Endodermal cell (in vitro differentiated cells): Measurements from ENCODE around the gene DIO1. TPM values are rescaled to one million over a fixed set of nuclear protein-coding genes. Genes with fewer than 3 reads are reported as not detected.

Experiments
- DNase-seq: peaks from one replicate; pipeline ENCODE4 v3.0.0-alpha.2; 2017
- H3K27ac ChIP-seq: 2 replicates; pipeline ENCODE4 v1.5.1; 2013; ENCODE audit warnings: mild to moderate bottlenecking, low read depth, low read length, moderate library complexity
- H3K27me3 ChIP-seq: 2 replicates; pipeline ENCODE4 v1.6.1; 2013; ENCODE audit warnings: mild to moderate bottlenecking, low read length, moderate library complexity; ENCODE audit not compliant: insufficient read depth, control insufficient read depth, poor library complexity, severe bottlenecking
- H3K36me3 ChIP-seq: 2 replicates; pipeline ENCODE4 v1.7.0; 2013; ENCODE audit warnings: mild to moderate bottlenecking, low read length, moderate library complexity; ENCODE audit not compliant: control insufficient read depth, insufficient read depth
- H3K4me1 ChIP-seq: one replicate; pipeline ENCODE4 v1.7.0; 2013; ENCODE audit warnings: low read length; ENCODE audit not compliant: control insufficient read depth, insufficient read depth
- H3K4me3 ChIP-seq: 2 replicates; pipeline ENCODE4 v1.5.1; 2013; ENCODE audit warnings: mild to moderate bottlenecking, low read length, moderate library complexity
- H3K9ac ChIP-seq: 2 replicates; pipeline ENCODE4 v1.6.1; 2013; ENCODE audit warnings: mild to moderate bottlenecking, low read length, moderate library complexity; ENCODE audit not compliant: poor library complexity, severe bottlenecking; ENCODE audit errors: extremely low read depth
- H3K9me3 ChIP-seq: 2 replicates; pipeline ENCODE4 v1.6.1; 2013; ENCODE audit warnings: mild to moderate bottlenecking, low read length, moderate library complexity; ENCODE audit not compliant: control insufficient read depth
- H3K27ac Mint-ChIP-seq: 2 replicates; pipeline ENCODE4 v1.8.0; 2020; ENCODE audit warnings: mixed read lengths
- H3K27me3 Mint-ChIP-seq: 2 replicates; pipeline ENCODE4 v1.8.0; 2021; ENCODE audit warnings: mild to moderate bottlenecking, mixed read lengths; ENCODE audit not compliant: insufficient read depth
- H3K36me3 Mint-ChIP-seq: 2 replicates; pipeline ENCODE4 v1.8.0; 2020; ENCODE audit warnings: low read depth, mixed read lengths
- H3K4me1 Mint-ChIP-seq: 2 replicates; pipeline ENCODE4 v1.8.0; 2020; ENCODE audit warnings: mixed read lengths
- H3K4me3 Mint-ChIP-seq: 2 replicates; pipeline ENCODE4 v1.8.0; 2020; ENCODE audit warnings: mild to moderate bottlenecking, moderate library complexity, mixed read lengths
- H3K9me3 Mint-ChIP-seq: 2 replicates; pipeline ENCODE4 v1.8.0; 2020; ENCODE audit warnings: mild to moderate bottlenecking, mixed read lengths
- WGBS, 2 experiments: methylation state at CpG; one replicate each; pipeline versions ENCODE4 v1.1.5 to v1.1.7; 2013; ENCODE audit warnings: missing lambda C conversion rate in 2 of 2, mixed read lengths in 1 of 2; ENCODE audit not compliant: insufficient coverage in 1 of 2, insufficient read length in 1 of 2; 5-methylcytosine and 5-hydroxymethylcytosine counted together
- total RNA-seq, 2 donors: library from RNA; stranded (reverse); fragmentation: NEBNext Ultra II Directional in 1 of 2; extraction: Animal tissue kit (Norgen Biotek cat#: 25700) in 1 of 2; gene quantifications; 2 replicates in 1 of 2; 3 replicates in 1 of 2; pipeline ENCODE4 v1.2.1, GENCODE V29; 2021
- TF ChIP-seq, protein P1 (sequence below): fragments of 200-600 bp; sonication (generic); conservative IDR thresholded peaks from 2 replicates; pipeline ENCODE4 v1.5.0; 2021; ENCODE audit warnings: antibody characterized with exemption, mild to moderate bottlenecking

The DIO1 gene
- total RNA-seq, 2 donors from 2014 or later = not detected

- Mint-ChIP-seq H3K27ac (no peak overlapping the region), H3K9me3 (no peaks in the 10 kb centered on the region), H3K36me3 (peaks cover 28% of the 10 kb centered on the region), H3K4me1 (peaks cover 37% of the 10 kb centered on the region), H3K27me3 (no peaks in the 10 kb centered on the region), H3K4me3 (no peak overlapping the region)
- H3K36me3 ChIP-seq = peaks cover 72% of the 10 kb centered on the region
- DNase-seq = no peak
- no peaks in the 10 kb centered on the region for H3K27me3 ChIP-seq
- TF ChIP-seq, protein P1, sequence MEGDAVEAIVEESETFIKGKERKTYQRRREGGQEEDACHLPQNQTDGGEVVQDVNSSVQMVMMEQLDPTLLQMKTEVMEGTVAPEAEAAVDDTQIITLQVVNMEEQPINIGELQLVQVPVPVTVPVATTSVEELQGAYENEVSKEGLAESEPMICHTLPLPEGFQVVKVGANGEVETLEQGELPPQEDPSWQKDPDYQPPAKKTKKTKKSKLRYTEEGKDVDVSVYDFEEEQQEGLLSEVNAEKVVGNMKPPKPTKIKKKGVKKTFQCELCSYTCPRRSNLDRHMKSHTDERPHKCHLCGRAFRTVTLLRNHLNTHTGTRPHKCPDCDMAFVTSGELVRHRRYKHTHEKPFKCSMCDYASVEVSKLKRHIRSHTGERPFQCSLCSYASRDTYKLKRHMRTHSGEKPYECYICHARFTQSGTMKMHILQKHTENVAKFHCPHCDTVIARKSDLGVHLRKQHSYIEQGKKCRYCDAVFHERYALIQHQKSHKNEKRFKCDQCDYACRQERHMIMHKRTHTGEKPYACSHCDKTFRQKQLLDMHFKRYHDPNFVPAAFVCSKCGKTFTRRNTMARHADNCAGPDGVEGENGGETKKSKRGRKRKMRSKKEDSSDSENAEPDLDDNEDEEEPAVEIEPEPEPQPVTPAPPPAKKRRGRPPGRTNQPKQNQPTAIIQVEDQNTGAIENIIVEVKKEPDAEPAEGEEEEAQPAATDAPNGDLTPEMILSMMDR = no peak
- no peak overlapping the region for H3K9ac ChIP-seq
- H3K9me3 ChIP-seq = no peaks in the 10 kb centered on the region
- WGBS, 2 experiments = 94 to 100% methylated on average over 2 to 5 of the region's 5 CpGs
- no peak overlapping the region for H3K4me3 ChIP-seq
- no peak overlapping the region for H3K27ac ChIP-seq
- H3K4me1 ChIP-seq = peaks cover 7% of the 10 kb centered on the region
These were observed 57.7 kb downstream of the DIO1 start for GRCh38 chr1:53951697-53952096.

DNA sequence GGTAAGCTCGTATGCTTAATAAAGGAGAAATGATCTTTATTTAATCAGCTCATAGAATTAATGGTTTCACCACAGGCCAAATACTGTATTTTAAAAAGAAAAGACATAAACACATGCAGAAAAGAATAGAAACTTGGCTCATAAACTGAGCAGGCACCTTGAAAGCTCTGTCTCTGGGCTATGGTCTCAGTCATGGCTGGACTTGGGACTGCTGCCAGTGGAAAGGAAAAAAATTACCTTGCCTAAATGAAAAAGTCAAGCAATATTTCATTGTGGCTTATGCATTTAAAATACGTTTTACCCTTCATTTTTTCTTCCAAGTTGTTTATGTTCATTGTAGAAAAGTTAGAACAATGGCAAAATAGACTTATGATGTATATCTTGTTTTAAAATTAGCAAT lies 60.1 kb downstream of the DIO1 start:
- H3K9ac ChIP-seq = no peak overlapping the region
- no peak for DNase-seq
- TF ChIP-seq, protein P1 = no peak
- H3K36me3 ChIP-seq = peaks cover 61% of the 10 kb centered on the region
- whole genome bisulfite sequencing, 2 experiments = 100% methylated on average over 2 of the region's 2 CpGs; no CpG with 5 or more reads in 1 of the 2 experiments
- H3K4me3 ChIP-seq = no peak overlapping the region
- H3K27me3 Mint-ChIP-seq = no peaks in the 10 kb centered on the region
- H3K4me1 ChIP-seq = peaks cover 3% of the 10 kb centered on the region
- H3K9me3 ChIP-seq = no peaks in the 10 kb centered on the region
- H3K4me3 Mint-ChIP-seq = no peak overlapping the region
- no peaks in the 10 kb centered on the region for H3K27me3 ChIP-seq
- no peak overlapping the region for H3K27ac Mint-ChIP-seq
- peaks cover 31% of the 10 kb centered on the region for H3K36me3 Mint-ChIP-seq
- H3K4me1 Mint-ChIP-seq = peaks cover 30% of the 10 kb centered on the region
- H3K27ac ChIP-seq = no peak overlapping the region
- H3K9me3 Mint-ChIP-seq = no peaks in the 10 kb centered on the region

GRCh38 chr1:53956308-53957168 lies 62.6 kb downstream of the DIO1 start:
- H3K9me3 Mint-ChIP-seq = no peaks in the 10 kb centered on the region
- peak overlapping the region; percentile 90 for H3K27ac Mint-ChIP-seq
- H3K4me1 ChIP-seq = peaks cover 3% of the 10 kb centered on the region
- no peaks in the 10 kb centered on the region for H3K27me3 Mint-ChIP-seq
- 66 to 78% methylated on average over 3 of the region's 3 CpGs for WGBS, 2 experiments
- H3K4me3 Mint-ChIP-seq = peak overlapping the region; percentile 14
- H3K27ac ChIP-seq = peak overlapping the region; percentile 18
- H3K9ac ChIP-seq = peak overlapping the region; percentile 52
- TF ChIP-seq, protein P1 = no peak
- peaks cover 17% of the 10 kb centered on the region for H3K4me1 Mint-ChIP-seq
- no peaks in the 10 kb centered on the region for H3K27me3 ChIP-seq
- peaks cover 38% of the 10 kb centered on the region for H3K36me3 Mint-ChIP-seq
- H3K4me3 ChIP-seq = peak overlapping the region; percentile 9
- H3K36me3 ChIP-seq = peaks cover 63% of the 10 kb centered on the region
- no peak for DNase-seq
- H3K9me3 ChIP-seq = no peaks in the 10 kb centered on the region
